Measurements from ENCODE around the gene F10. TPM values are rescaled to one million over a fixed set of nuclear protein-coding genes. Genes with fewer than 3 reads are reported as not detected.

F10 gene
- 10 to 100 TPM; 25.5 to 31.5 TPM for total RNA-seq

GRCh38 chr13:113122550-113123225, at the start of gene F10:
F10 (plus strand) TSS chr13:113122799; CDS start chr13:113122856, 57 bp downstream.
- H3K27ac ChIP-seq, result peak within 1 kb of the TSS in 1 of 2 donors; percentile 56
- H3K36me3 ChIP-seq, result no peaks in the 10 kb centered on the region
- ATAC-seq (ENCODE audit: insufficient number of reproducible peaks, low FRiP score, low read depth) (no peak), DNase-seq (ENCODE audit: low spot score) (no peak)
- H3K4me1 ChIP-seq (ENCODE audit: control insufficient read depth in 1 of 2, low read depth in 2 of 2), result peaks cover 0 to 19% of the 10 kb centered on the region in 2 donors
- H3K4me3 ChIP-seq, result peak within 1 kb of the TSS; percentile 59
- peak; percentile 16 for TF ChIP-seq CTCF (IDR thresholded peaks at IDR 0.05)
- H3K9me3 ChIP-seq, result no peaks in the 10 kb centered on the region
- no peaks in the 10 kb centered on the region for H3K27me3 ChIP-seq (replicated peaks; ENCODE audit: insufficient read depth)

- no peaks in the 10 kb centered on the region for H3K4me1 ChIP-seq (ENCODE audit: control insufficient read depth in 1 of 2, low read depth in 2 of 2)
- H3K36me3 ChIP-seq, result peaks cover 1% of the 10 kb centered on the region
- H3K27ac ChIP-seq, result no peak overlapping the region
- DNase-seq (ENCODE audit: low spot score), result no peak
- ATAC-seq (ENCODE audit: insufficient number of reproducible peaks, low FRiP score, low read depth), result no peak
- TF ChIP-seq CTCF (IDR thresholded peaks at IDR 0.05), result no peak
- H3K9me3 ChIP-seq, result no peaks in the 10 kb centered on the region
- no peaks in the 10 kb centered on the region for H3K27me3 ChIP-seq (replicated peaks; ENCODE audit: insufficient read depth)
- H3K4me3 ChIP-seq, result no peak overlapping the region
These were observed 48.7 kb upstream of the F10 start for GRCh38 chr13:113073942-113074341.

GRCh38 chr13:113074401-113074800, 48.2 kb upstream of the F10 start:
- Histone ChIP-seq H3K4me1 (ENCODE audit: control insufficient read depth in 1 of 2, low read depth in 2 of 2) (no peaks in the 10 kb centered on the region), H3K4me3 (no peak overlapping the region), H3K36me3 (peaks cover 2% of the 10 kb centered on the region), H3K27ac (no peak overlapping the region), H3K9me3 (no peaks in the 10 kb centered on the region), H3K27me3 (replicated peaks; ENCODE audit: insufficient read depth) (no peaks in the 10 kb centered on the region)
- DNase-seq (ENCODE audit: low spot score), result no peak
- TF ChIP-seq CTCF (IDR thresholded peaks at IDR 0.05), result no peak
- ATAC-seq (ENCODE audit: insufficient number of reproducible peaks, low FRiP score, low read depth), result no peak

GRCh38 chr13:113074876-113075275, 47.7 kb upstream of the F10 start:
- no peak overlapping the region for H3K27ac ChIP-seq
- no peaks in the 10 kb centered on the region for H3K27me3 ChIP-seq (replicated peaks; ENCODE audit: insufficient read depth)
- no peak for TF ChIP-seq CTCF (IDR thresholded peaks at IDR 0.05)
- ATAC-seq (ENCODE audit: insufficient number of reproducible peaks, low FRiP score, low read depth), result no peak
- no peaks in the 10 kb centered on the region for H3K4me1 ChIP-seq (ENCODE audit: control insufficient read depth in 1 of 2, low read depth in 2 of 2)
- peaks cover 2% of the 10 kb centered on the region for H3K36me3 ChIP-seq
- no peak for DNase-seq (ENCODE audit: low spot score)
- no peak overlapping the region for H3K4me3 ChIP-seq
- H3K9me3 ChIP-seq, result no peaks in the 10 kb centered on the region

- Histone ChIP-seq H3K27ac (no peak overlapping the region), H3K4me1 (ENCODE audit: control insufficient read depth in 1 of 2, low read depth in 2 of 2) (no peaks in the 10 kb centered on the region), H3K4me3 (no peak overlapping the region), H3K9me3 (no peaks in the 10 kb centered on the region), H3K27me3 (replicated peaks; ENCODE audit: insufficient read depth) (no peaks in the 10 kb centered on the region), H3K36me3 (peaks cover 2% of the 10 kb centered on the region)
- TF ChIP-seq CTCF (IDR thresholded peaks at IDR 0.05), result no peak
- no peak for DNase-seq (ENCODE audit: low spot score)
- no peak for ATAC-seq (ENCODE audit: insufficient number of reproducible peaks, low FRiP score, low read depth)
These were observed 46.9 kb upstream of the F10 start for GRCh38 chr13:113075711-113076110.

All from thoracic aorta (tissue), 2 donors.